PFSK-1 (cell line): ENCODE data around the gene IQGAP2.

Experiments used
- FOXP2 ChIP-seq: optimal IDR thresholded peaks from 2 replicates; pipeline ENCODE3; 2011; ENCODE audit warnings: borderline replicate concordance, control low read depth, inconsistent platforms; ENCODE audit not compliant: insufficient read depth; ENCODE audit errors: extremely low read length, extremely low read depth
- POLR2AphosphoS5 ChIP-seq: IDR thresholded peaks from 2 replicates; pipeline ENCODE4 v1.6.1; 2012; ENCODE audit warnings: low read depth, mild to moderate bottlenecking, control low read depth, low read length, moderate library complexity
- REST ChIP-seq, 2 experiments: IDR thresholded peaks; 2 replicates each; pipeline versions ENCODE4 v1.6.1 to v1.8.0; 2011 to 2012; ENCODE audit warnings: low read depth in 2 of 2, low read length in 2 of 2, control low read depth in 1 of 2, inconsistent platforms in 1 of 2, mild to moderate bottlenecking in 1 of 2, moderate library complexity in 1 of 2; ENCODE audit not compliant: insufficient read depth in 1 of 2
- SIN3A ChIP-seq: IDR thresholded peaks from 2 replicates; pipeline ENCODE4 v1.6.1; 2012; ENCODE audit warnings: mild to moderate bottlenecking, low read length, moderate library complexity, borderline replicate concordance; ENCODE audit not compliant: insufficient read depth
- TAF1 ChIP-seq: IDR thresholded peaks from 2 replicates; pipeline ENCODE4 v1.6.1; 2012; ENCODE audit warnings: low read length, control low read depth, borderline replicate concordance; ENCODE audit not compliant: insufficient read depth

IQGAP2 gene

GRCh38 chr5:76427206-76428140 is 24.4 kb downstream of the IQGAP2 start:
- TF ChIP-seq POLR2AphosphoS5: no peak

- TF ChIP-seq REST (IDR thresholded peaks at IDR 0.05; ENCODE audit: insufficient read depth in 1 of 2, low read depth in 2 of 2, low read length in 2 of 2): no peak
- TF ChIP-seq FOXP2: no peak
- TF ChIP-seq TAF1: no peak
- TF ChIP-seq POLR2AphosphoS5: no peak
- TF ChIP-seq SIN3A: no peak
Observed at GRCh38 chr5:76433261-76433660, 30.2 kb downstream of the IQGAP2 start.

- TF ChIP-seq TAF1 (no peak), REST (IDR thresholded peaks at IDR 0.05; ENCODE audit: insufficient read depth in 1 of 2, low read depth in 2 of 2, low read length in 2 of 2) (no peak), SIN3A (no peak), POLR2AphosphoS5 (no peak)
Observed at GRCh38 chr5:76438025-76438424, 34.9 kb downstream of the IQGAP2 start.

- no peak for TF ChIP-seq REST (IDR thresholded peaks at IDR 0.05; ENCODE audit: insufficient read depth in 1 of 2, low read depth in 2 of 2, low read length in 2 of 2)
Observed at GRCh38 chr5:76439201-76439600, 36.1 kb downstream of the IQGAP2 start.

- TF ChIP-seq REST (IDR thresholded peaks at IDR 0.05; ENCODE audit: insufficient read depth in 1 of 2, low read depth in 2 of 2, low read length in 2 of 2) (no peak), SIN3A (no peak), FOXP2 (no peak), TAF1 (no peak), POLR2AphosphoS5 (no peak)
Observed at GRCh38 chr5:76439929-76440328, 36.8 kb downstream of the IQGAP2 start.

GRCh38 chr5:76441101-76441500 is 38.0 kb downstream of the IQGAP2 start:
- TF ChIP-seq POLR2AphosphoS5 (no peak), SIN3A (no peak), FOXP2 (no peak), TAF1 (no peak), REST (IDR thresholded peaks at IDR 0.05; ENCODE audit: insufficient read depth in 1 of 2, low read depth in 2 of 2, low read length in 2 of 2) (no peak)
